ENCODE measurements around the gene CACNA2D4.

DNA sequence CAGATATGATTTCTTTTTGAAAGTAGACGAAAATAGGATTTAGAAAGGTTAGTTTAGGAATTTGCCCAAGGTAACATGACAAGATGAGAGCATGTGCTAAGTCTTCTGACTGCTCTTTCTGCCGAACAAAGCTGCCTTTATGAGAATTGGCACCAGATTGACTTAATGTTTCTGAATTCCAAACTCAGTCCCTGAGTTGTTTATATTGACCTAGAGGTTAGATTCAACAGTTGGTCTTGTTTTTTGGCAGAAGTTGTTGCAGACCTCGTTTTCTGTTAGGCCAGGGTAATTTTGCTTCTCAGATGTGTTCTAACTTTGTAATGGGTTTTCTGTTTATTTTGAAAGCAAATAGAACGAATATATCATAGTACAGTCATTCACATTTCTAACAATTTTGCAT lies 159.6 kb downstream of the CACNA2D4 start:
- TF ChIP-seq, protein P1, sequence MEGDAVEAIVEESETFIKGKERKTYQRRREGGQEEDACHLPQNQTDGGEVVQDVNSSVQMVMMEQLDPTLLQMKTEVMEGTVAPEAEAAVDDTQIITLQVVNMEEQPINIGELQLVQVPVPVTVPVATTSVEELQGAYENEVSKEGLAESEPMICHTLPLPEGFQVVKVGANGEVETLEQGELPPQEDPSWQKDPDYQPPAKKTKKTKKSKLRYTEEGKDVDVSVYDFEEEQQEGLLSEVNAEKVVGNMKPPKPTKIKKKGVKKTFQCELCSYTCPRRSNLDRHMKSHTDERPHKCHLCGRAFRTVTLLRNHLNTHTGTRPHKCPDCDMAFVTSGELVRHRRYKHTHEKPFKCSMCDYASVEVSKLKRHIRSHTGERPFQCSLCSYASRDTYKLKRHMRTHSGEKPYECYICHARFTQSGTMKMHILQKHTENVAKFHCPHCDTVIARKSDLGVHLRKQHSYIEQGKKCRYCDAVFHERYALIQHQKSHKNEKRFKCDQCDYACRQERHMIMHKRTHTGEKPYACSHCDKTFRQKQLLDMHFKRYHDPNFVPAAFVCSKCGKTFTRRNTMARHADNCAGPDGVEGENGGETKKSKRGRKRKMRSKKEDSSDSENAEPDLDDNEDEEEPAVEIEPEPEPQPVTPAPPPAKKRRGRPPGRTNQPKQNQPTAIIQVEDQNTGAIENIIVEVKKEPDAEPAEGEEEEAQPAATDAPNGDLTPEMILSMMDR (IDR thresholded peaks at IDR 0.05; ENCODE audit: extremely low read depth in 1 of 2, insufficient read depth in 1 of 2, low read depth in 1 of 2, low read length in 2 of 2) = no peak
- TF ChIP-seq MYC (IDR thresholded peaks at IDR 0.05; ENCODE audit: low read depth, low read length) (no peak), JUN (IDR thresholded peaks at IDR 0.05; ENCODE audit: borderline replicate concordance, insufficient read depth, insufficient read length, low read depth) (no peak), MAX (IDR thresholded peaks at IDR 0.05; ENCODE audit: insufficient read depth, insufficient read length) (no peak), EZH2 (IDR thresholded peaks at IDR 0.05; ENCODE audit: borderline replicate concordance, low read depth, low read length, severe bottlenecking) (no peak)

Data from endothelial cell of umbilical vein (primary cell).